GM12801 (cell line): ENCODE results near the gene MMP24OS.

Experiments
- CTCF ChIP-seq: IDR thresholded peaks from one replicate; pipeline ENCODE4 v1.5.1; 2011; ENCODE audit warnings: control low read depth; ENCODE audit not compliant: insufficient read length; ENCODE audit errors: extremely low read depth

Gene MMP24OS

GRCh38 chr20:35240083-35240810 is 37.7 kb downstream of the MMP24OS start:
- no peak for TF ChIP-seq CTCF

- no peak for TF ChIP-seq CTCF
These were observed 39.2 kb downstream of the MMP24OS start for GRCh38 chr20:35238735-35239134.

- TF ChIP-seq CTCF, result no peak
These were observed 39.8 kb downstream of the MMP24OS start for GRCh38 chr20:35238170-35238569.

GRCh38 chr20:35237486-35237885 is 40.4 kb downstream of the MMP24OS start:
- no peak for TF ChIP-seq CTCF

GRCh38 chr20:35235881-35236280 is 42.0 kb downstream of the MMP24OS start:
- no peak for TF ChIP-seq CTCF

GRCh38 chr20:35232575-35232974 is 45.3 kb downstream of the MMP24OS start:
- no peak for TF ChIP-seq CTCF

GRCh38 chr20:35226884-35227681 is 50.8 kb downstream of the MMP24OS start:
- no peak for TF ChIP-seq CTCF
